ENCODE results near the gene FBRSL1. TPM values are rescaled to one million over a fixed set of nuclear protein-coding genes. Genes with fewer than 3 reads are reported as not detected.
"Not testable (repeated sequence)": the region's sequence is repeated elsewhere in the genome, so short reads cannot be mapped to it uniquely, and the experiment has no call there.

Gene FBRSL1
- total RNA-seq, 2 experiments from 2014 or later, result 38.8 to 41.7 TPM

- no peaks in the 10 kb centered on the region for H3K9me3 Mint-ChIP-seq
- intact Hi-C loops (cut with micrococcal nuclease), result no loop called here
- ChIA-PET CTCF (no interaction called here), POLR2A (no interaction called here)
- no peaks in the 10 kb centered on the region for H3K36me3 Mint-ChIP-seq
- no peaks in the 10 kb centered on the region for H3K4me1 Mint-ChIP-seq (ENCODE audit: low read depth)
- no peaks in the 10 kb centered on the region for H3K27me3 Mint-ChIP-seq
- no peak for DNase-seq
- no peak overlapping the region for H3K4me3 Mint-ChIP-seq
- no peak overlapping the region for H3K27ac Mint-ChIP-seq
Observed at GRCh38 chr12:132456186-132456943, 33.6 kb upstream of the FBRSL1 start.

DNA sequence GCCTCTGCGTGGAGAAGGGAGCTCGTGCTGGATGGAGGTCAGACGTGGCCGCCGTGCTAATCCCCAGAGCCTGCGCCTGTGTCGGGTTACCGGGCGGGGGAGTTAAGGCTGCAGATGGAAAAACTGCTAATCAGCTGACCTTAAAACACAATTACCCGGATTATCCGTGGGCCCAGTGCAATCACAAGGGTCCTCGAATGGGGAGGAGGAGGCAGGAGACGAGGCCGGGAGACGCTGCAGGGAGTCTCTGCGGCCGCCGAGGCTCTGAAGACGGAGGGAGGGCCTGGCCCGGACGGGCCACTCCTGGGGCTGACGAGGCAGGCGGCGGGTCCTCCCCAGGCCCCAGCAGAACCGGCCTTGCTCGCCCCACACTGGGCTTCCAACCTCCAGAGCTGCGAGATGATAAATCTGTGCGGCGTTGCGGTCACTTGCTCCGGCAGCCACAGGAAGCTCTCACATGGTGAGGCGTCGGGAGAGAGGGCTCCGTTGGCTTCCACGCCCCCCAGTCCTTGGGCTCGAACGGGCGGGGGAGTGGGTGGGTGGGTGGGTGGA lies 32.9 kb upstream of the FBRSL1 start:
- POLR2A ChIA-PET, result no interaction called here
- intact Hi-C loops (cut with micrococcal nuclease), result no loop called here

GRCh38 chr12:132458441-132458840 lies 31.5 kb upstream of the FBRSL1 start:
- H3K9me3 Mint-ChIP-seq, result peaks cover 3% of the 10 kb centered on the region
- no peak overlapping the region for H3K4me3 Mint-ChIP-seq
- H3K4me1 Mint-ChIP-seq (ENCODE audit: low read depth), result no peaks in the 10 kb centered on the region
- no peaks in the 10 kb centered on the region for H3K36me3 Mint-ChIP-seq
- DNase-seq, result no peak
- H3K27ac Mint-ChIP-seq, result no peak overlapping the region
- ChIA-PET POLR2A (no interaction called here), CTCF (no interaction called here)
- intact Hi-C loops (cut with micrococcal nuclease), result no loop called here
- no peaks in the 10 kb centered on the region for H3K27me3 Mint-ChIP-seq

More for the DNA sequence above, 32.9 kb upstream of the FBRSL1 start:
- H3K27me3 Mint-ChIP-seq, result no peaks in the 10 kb centered on the region
- CTCF ChIA-PET, result no interaction called here
- no peaks in the 10 kb centered on the region for H3K9me3 Mint-ChIP-seq
- H3K4me3 Mint-ChIP-seq, result no peak overlapping the region
- H3K27ac Mint-ChIP-seq, result no peak overlapping the region
- no peaks in the 10 kb centered on the region for H3K4me1 Mint-ChIP-seq (ENCODE audit: low read depth)
- no peak for DNase-seq
- H3K36me3 Mint-ChIP-seq, result no peaks in the 10 kb centered on the region

GRCh38 chr12:132458846-132459641 lies 30.9 kb upstream of the FBRSL1 start:
- CTCF ChIA-PET, result interaction anchor here (2.5 to 3.0 kb wide), 2 partner anchors 44 to 64 kb away, joined by 6 to 10 read pairs; no protein-coding TSS in a partner anchor

DNA sequence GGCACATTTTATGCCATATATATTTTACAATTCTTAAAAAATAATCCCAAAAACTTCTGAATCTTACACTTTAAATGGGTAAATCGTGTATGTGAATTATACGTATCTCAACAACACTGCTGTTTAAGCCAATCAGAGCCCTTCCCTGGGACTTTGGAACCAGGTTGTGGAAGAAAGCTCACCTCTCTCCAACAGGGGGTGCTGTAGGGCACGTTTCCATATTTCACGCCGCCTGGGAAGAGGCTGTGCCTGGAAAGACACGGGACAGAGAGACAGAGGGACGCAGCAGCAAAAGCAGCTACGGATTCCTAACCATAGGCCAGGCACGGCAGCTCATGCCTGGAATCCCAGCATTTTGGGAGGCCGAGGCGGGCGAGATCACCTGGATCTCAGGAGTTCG lies 29.4 kb upstream of the FBRSL1 start:
- H3K27me3 Mint-ChIP-seq, result no peaks in the 10 kb centered on the region
- intact Hi-C loops (cut with micrococcal nuclease), result loop anchor here (10.0 kb wide), 1 partner anchor 64 kb away; no protein-coding TSS in a partner anchor
- CTCF ChIA-PET, result interaction anchor here (0.7 to 3.0 kb wide), 6 partner anchors 14 to 62 kb away, joined by 3 to 10 read pairs (median 4); no protein-coding TSS in a partner anchor

More at GRCh38 chr12:132458846-132459641, 30.9 kb upstream of the FBRSL1 start:
- POLR2A ChIA-PET, result no interaction called here
- H3K4me3 Mint-ChIP-seq, result no peak overlapping the region
- DNase-seq, result no peak
- H3K4me1 Mint-ChIP-seq (ENCODE audit: low read depth), result no peaks in the 10 kb centered on the region
- no peaks in the 10 kb centered on the region for H3K27me3 Mint-ChIP-seq
- H3K9me3 Mint-ChIP-seq, result peaks cover 3% of the 10 kb centered on the region
- no peaks in the 10 kb centered on the region for H3K36me3 Mint-ChIP-seq
- intact Hi-C loops (cut with micrococcal nuclease), result no loop called here
- H3K27ac Mint-ChIP-seq, result no peak overlapping the region

DNA sequence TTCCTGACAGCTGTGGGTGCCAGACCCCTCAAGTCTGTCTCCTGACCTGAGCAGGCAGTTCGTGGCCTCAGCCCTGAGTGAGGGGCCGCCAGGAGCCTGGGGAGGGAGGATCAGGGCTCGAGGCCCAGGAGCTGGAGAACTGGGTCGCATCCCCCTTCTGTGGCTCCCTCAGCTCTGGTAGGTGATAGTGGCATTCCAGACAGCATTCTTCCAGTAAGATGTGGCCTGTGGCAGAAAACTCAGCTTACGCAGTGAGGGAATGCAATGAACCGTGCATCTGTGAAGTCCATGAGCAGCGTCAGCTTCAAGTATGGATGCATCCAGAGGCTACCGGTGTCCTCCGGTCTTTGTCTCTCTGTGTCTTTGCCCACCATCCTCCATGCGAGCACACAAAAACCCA lies 28.4 kb upstream of the FBRSL1 start:
- intact Hi-C loops (cut with micrococcal nuclease), result loop anchor here (10.0 kb wide), 1 partner anchor 63 kb away; no protein-coding TSS in a partner anchor
- CTCF ChIA-PET, result interaction anchor here (1.1 to 3.0 kb wide), 5 partner anchors 15 to 61 kb away, joined by 3 to 10 read pairs (median 6); no protein-coding TSS in a partner anchor
- peaks cover 2% of the 10 kb centered on the region for H3K4me1 Mint-ChIP-seq (ENCODE audit: low read depth)
- POLR2A ChIA-PET, result no interaction called here
- H3K27me3 Mint-ChIP-seq, result no peaks in the 10 kb centered on the region
- peaks cover 3% of the 10 kb centered on the region for H3K9me3 Mint-ChIP-seq
- H3K27ac Mint-ChIP-seq, result no peak overlapping the region
- no peak for DNase-seq
- no peaks in the 10 kb centered on the region for H3K36me3 Mint-ChIP-seq
- H3K4me3 Mint-ChIP-seq, result no peak overlapping the region

More for the DNA sequence above, 29.4 kb upstream of the FBRSL1 start:
- Mint-ChIP-seq H3K36me3 (no peaks in the 10 kb centered on the region), H3K9me3 (peaks cover 3% of the 10 kb centered on the region), H3K4me1 (ENCODE audit: low read depth) (no peaks in the 10 kb centered on the region), H3K4me3 (no peak overlapping the region), H3K27ac (no peak overlapping the region)
- peak; percentile 39 for DNase-seq
- POLR2A ChIA-PET, result no interaction called here

DNA sequence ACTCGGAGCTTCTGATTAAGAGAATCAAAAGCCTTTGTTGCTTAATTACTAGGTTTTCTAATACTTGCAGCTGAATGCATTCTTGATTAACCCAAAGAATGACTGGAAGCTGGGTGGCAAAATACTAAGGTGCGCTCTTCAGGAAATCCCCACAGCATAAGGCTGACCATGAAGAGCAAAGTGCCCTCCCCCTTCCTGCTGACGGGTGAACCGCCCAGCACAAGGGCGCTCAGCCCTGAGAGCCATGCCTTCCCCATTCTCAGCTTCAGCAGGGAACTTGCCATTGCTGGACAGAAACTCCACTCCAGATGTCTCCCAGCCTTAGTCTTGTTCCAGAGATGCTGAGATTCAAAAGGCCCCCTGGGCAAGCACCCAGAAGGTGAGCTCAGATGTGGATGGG lies 27.2 kb upstream of the FBRSL1 start:
- intact Hi-C loops (cut with micrococcal nuclease), result loop anchor here (10.0 kb wide), 1 partner anchor 62 kb away; no protein-coding TSS in a partner anchor
- Mint-ChIP-seq H3K27ac (no peak overlapping the region), H3K4me1 (ENCODE audit: low read depth) (peaks cover 2% of the 10 kb centered on the region), H3K27me3 (no peaks in the 10 kb centered on the region), H3K36me3 (no peaks in the 10 kb centered on the region), H3K4me3 (no peak overlapping the region), H3K9me3 (peaks cover 3% of the 10 kb centered on the region)
- ChIA-PET CTCF (interaction anchor here (0.5 to 1.7 kb wide), 6 partner anchors 13 to 60 kb away, joined by 3 to 8 read pairs (median 4); no protein-coding TSS in a partner anchor), POLR2A (no interaction called here)
- no peak for DNase-seq

- POLR2A ChIA-PET, result not testable (repeated sequence)
Observed at GRCh38 chr12:132463284-132463924, 26.5 kb upstream of the FBRSL1 start.

GRCh38 chr12:132464304-132464703 lies 25.6 kb upstream of the FBRSL1 start:
- H3K9me3 Mint-ChIP-seq; H3K4me3 Mint-ChIP-seq; H3K36me3 Mint-ChIP-seq; DNase-seq; H3K4me1 Mint-ChIP-seq (ENCODE audit: low read depth); POLR2A ChIA-PET; H3K27me3 Mint-ChIP-seq; H3K27ac Mint-ChIP-seq; CTCF ChIA-PET: not testable (repeated sequence)
- intact Hi-C loops (cut with micrococcal nuclease), result loop anchor here (10.0 kb wide), 1 partner anchor 60 kb away; no protein-coding TSS in a partner anchor

More at GRCh38 chr12:132463284-132463924, 26.5 kb upstream of the FBRSL1 start:
- CTCF ChIA-PET, result interaction anchor here (0.9 to 1.7 kb wide), 4 partner anchors 13 to 60 kb away, joined by 3 to 6 read pairs (median 4); no protein-coding TSS in a partner anchor
- not testable (repeated sequence) for H3K27ac Mint-ChIP-seq; DNase-seq; H3K4me1 Mint-ChIP-seq (ENCODE audit: low read depth); H3K4me3 Mint-ChIP-seq; H3K36me3 Mint-ChIP-seq; H3K9me3 Mint-ChIP-seq; H3K27me3 Mint-ChIP-seq
- intact Hi-C loops (cut with micrococcal nuclease), result loop anchor here (10.0 kb wide), 1 partner anchor 61 kb away; no protein-coding TSS in a partner anchor

GRCh38 chr12:132464820-132465219 lies 25.1 kb upstream of the FBRSL1 start:
- DNase-seq, result no peak
- H3K4me3 Mint-ChIP-seq, result no peak overlapping the region
- intact Hi-C loops (cut with micrococcal nuclease), result loop anchor here (10.0 kb wide), 1 partner anchor 60 kb away; no protein-coding TSS in a partner anchor
- peaks cover 12% of the 10 kb centered on the region for H3K4me1 Mint-ChIP-seq (ENCODE audit: low read depth)
- H3K27ac Mint-ChIP-seq, result no peak overlapping the region
- H3K9me3 Mint-ChIP-seq, result peaks cover 3% of the 10 kb centered on the region
- CTCF ChIA-PET, result no interaction called here
- POLR2A ChIA-PET, result no interaction called here
- H3K27me3 Mint-ChIP-seq, result peaks cover 5% of the 10 kb centered on the region
- H3K36me3 Mint-ChIP-seq, result no peaks in the 10 kb centered on the region

DNA sequence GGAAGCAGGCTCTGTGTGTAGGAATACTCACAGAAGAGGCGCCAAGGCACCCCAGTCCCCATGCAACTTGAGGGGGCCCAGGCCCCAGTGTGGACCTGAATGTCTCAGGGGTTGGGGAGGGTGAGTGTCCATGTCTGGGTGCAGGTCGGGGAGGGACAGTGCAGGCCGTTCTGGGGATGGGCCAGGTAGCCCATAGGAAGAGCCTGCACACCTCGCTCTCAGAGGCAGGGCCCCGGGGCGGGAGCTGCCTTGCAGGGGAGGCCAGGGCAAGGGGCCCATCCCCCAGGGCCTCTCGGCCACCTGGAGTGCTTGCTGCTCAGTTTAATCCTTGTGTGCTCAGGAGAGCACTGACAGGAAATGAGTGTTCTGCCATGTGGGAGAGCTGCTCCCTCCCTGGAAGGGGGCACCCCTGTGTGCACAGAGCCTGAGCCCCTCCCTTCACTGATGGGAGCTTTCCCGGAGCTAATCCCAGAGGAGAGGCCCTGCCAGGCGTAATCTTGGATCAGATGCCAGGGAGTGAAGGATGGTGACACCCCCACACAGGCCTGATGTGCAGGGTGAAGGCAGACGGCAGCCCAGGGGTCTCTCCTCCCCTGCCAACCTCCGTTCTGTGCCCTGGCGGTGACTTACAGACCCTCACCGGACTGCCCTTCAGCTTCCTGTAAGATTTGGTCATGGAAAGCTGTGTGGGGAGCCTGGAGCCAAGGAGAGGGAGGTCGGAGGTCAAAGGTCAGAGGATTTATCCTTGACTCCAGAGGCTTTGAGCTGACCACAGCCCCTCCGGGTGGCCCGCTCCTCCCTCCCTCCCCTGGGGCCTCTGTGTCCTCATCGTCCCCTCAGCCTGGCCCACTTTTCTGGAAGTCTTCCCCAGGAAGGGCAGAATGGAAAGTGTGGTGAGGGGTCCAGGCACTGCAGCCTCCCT lies 24.4 kb upstream of the FBRSL1 start:
- CTCF ChIA-PET, result no interaction called here
- Mint-ChIP-seq H3K4me1 (ENCODE audit: low read depth) (peaks cover 15% of the 10 kb centered on the region), H3K4me3 (no peak overlapping the region), H3K9me3 (peaks cover 3% of the 10 kb centered on the region), H3K27ac (no peak overlapping the region), H3K27me3 (peaks cover 5% of the 10 kb centered on the region), H3K36me3 (no peaks in the 10 kb centered on the region)
- no peak for DNase-seq
- intact Hi-C loops (cut with micrococcal nuclease), result loop anchor here (10.0 kb wide), 1 partner anchor 59 kb away; no protein-coding TSS in a partner anchor
- POLR2A ChIA-PET, result no interaction called here
